ENCODE measurements around the gene TSPAN13. TPM values are rescaled to one million over a fixed set of nuclear protein-coding genes. Genes with fewer than 3 reads are reported as not detected.

TSPAN13 gene
- polyA plus RNA-seq, 2 of the 4 experiments (the other 2 are of a cell fraction) = 9.6 to 40.7 TPM

DNA sequence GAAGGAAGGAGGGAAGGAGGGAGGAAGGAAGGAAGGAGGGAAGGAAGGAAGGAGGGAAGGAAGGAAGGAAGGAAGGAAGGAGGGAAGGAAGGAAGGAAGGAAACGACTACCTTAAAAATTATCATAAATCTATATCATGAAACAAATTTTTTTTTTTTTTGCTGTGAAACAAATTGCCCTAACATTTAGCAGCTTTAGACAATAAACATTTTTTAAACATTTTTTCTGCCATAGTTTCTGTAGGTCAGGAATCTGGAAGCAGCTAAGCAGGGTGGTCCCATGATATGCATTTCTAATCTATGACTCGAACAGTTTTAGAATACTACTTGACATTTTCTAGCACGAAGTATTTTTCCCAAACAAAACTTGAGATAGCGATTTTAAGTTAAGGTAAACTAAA, 42.9 kb upstream of the TSPAN13 start:
- no peak overlapping the region for H3K4me2 ChIP-seq
- no peak for TF ChIP-seq JUN (IDR thresholded peaks at IDR 0.05)
- no peak for TF ChIP-seq FOXS1 (CRISPR knock-in tag; IDR thresholded peaks at IDR 0.05)
- no peak for TF ChIP-seq POLR2AphosphoS2 (conservative IDR thresholded peaks at IDR 0.05; ENCODE audit: low read length)
- TF ChIP-seq HOXA7 (CRISPR knock-in tag; IDR thresholded peaks at IDR 0.05) = no peak
- TF ChIP-seq, protein P1, sequence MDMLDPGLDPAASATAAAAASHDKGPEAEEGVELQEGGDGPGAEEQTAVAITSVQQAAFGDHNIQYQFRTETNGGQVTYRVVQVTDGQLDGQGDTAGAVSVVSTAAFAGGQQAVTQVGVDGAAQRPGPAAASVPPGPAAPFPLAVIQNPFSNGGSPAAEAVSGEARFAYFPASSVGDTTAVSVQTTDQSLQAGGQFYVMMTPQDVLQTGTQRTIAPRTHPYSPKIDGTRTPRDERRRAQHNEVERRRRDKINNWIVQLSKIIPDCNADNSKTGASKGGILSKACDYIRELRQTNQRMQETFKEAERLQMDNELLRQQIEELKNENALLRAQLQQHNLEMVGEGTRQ (IDR thresholded peaks at IDR 0.05) = no peak
- TF ChIP-seq SMC3 (IDR thresholded peaks at IDR 0.05) = no peak
- no peak for TF ChIP-seq CBX2 (IDR thresholded peaks at IDR 0.05; ENCODE audit: borderline replicate concordance, low read depth)
- no peak for TF ChIP-seq CHD2 (IDR thresholded peaks at IDR 0.05; ENCODE audit: low read length, partially characterized antibody)
- no peak for TF ChIP-seq BHLHE40 (IDR thresholded peaks at IDR 0.05; ENCODE audit: low read depth, low read length)
- no peak for TF ChIP-seq NFE2L2 (conservative IDR thresholded peaks at IDR 0.05; ENCODE audit: low read length)
- TF ChIP-seq, protein P2, sequence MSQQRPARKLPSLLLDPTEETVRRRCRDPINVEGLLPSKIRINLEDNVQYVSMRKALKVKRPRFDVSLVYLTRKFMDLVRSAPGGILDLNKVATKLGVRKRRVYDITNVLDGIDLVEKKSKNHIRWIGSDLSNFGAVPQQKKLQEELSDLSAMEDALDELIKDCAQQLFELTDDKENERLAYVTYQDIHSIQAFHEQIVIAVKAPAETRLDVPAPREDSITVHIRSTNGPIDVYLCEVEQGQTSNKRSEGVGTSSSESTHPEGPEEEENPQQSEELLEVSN (IDR thresholded peaks at IDR 0.05; ENCODE audit: borderline replicate concordance, low read depth) = no peak
- TF ChIP-seq, protein P3, sequence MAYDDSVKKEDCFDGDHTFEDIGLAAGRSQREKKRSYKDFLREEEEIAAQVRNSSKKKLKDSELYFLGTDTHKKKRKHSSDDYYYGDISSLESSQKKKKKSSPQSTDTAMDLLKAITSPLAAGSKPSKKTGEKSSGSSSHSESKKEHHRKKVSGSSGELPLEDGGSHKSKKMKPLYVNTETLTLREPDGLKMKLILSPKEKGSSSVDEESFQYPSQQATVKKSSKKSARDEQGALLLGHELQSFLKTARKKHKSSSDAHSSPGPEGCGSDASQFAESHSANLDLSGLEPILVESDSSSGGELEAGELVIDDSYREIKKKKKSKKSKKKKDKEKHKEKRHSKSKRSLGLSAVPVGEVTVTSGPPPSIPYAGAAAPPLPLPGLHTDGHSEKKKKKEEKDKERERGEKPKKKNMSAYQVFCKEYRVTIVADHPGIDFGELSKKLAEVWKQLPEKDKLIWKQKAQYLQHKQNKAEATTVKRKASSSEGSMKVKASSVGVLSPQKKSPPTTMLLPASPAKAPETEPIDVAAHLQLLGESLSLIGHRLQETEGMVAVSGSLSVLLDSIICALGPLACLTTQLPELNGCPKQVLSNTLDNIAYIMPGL (CRISPR knock-in tag; IDR thresholded peaks at IDR 0.05; ENCODE audit: borderline replicate concordance) = no peak
- TF ChIP-seq SREBF2 (IDR thresholded peaks at IDR 0.05) = no peak
- TF ChIP-seq HEYL (CRISPR knock-in tag; IDR thresholded peaks at IDR 0.05) = no peak
- TF ChIP-seq EHF (CRISPR knock-in tag; IDR thresholded peaks at IDR 0.05) = no peak
- TF ChIP-seq, protein P4, sequence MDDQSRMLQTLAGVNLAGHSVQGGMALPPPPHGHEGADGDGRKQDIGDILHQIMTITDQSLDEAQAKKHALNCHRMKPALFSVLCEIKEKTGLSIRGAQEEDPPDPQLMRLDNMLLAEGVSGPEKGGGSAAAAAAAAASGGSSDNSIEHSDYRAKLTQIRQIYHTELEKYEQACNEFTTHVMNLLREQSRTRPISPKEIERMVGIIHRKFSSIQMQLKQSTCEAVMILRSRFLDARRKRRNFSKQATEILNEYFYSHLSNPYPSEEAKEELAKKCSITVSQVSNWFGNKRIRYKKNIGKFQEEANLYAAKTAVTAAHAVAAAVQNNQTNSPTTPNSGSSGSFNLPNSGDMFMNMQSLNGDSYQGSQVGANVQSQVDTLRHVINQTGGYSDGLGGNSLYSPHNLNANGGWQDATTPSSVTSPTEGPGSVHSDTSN (IDR thresholded peaks at IDR 0.05) = no peak
- TF ChIP-seq RARB (CRISPR knock-in tag; IDR thresholded peaks at IDR 0.05) = no peak
- DNase-seq (ENCODE audit: low read depth in 1 of 2, low spot score in 1 of 2) (no peak), ATAC-seq (no peak), FAIRE-seq (no peak)
- 88% methylated on average over 4 of the region's 4 CpGs for WGBS (ENCODE audit: missing lambda C conversion rate)
- ChIA-PET CTCF (no interaction called here), POLR2A (no interaction called here)
- H3K4me3 ChIP-seq = no peak overlapping the region
- H3K4me1 ChIP-seq = peaks cover 10% of the 10 kb centered on the region
- no peak overlapping the region for H3K27ac ChIP-seq
- H3K9me3 ChIP-seq = no peaks in the 10 kb centered on the region

DNA sequence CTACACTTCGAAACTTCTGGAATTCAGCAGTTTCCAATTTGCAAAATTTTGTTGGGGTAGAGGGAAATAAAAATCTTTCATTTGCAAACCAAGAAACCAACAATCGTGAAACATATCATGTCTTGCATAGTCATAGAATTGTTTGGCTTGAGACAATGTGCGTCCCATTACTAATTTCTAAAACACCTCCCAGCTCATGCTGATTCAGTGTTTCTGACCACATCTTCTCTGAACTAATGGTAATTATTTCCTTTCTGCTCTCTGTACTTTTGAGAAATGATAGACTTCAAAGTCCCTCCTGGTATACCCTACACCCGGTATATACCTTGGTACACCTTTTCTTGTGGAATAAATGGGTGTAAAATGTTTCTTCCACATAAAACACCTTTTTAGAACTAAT, 41.8 kb upstream of the TSPAN13 start:
- H3K27ac ChIP-seq = no peak overlapping the region
- no peak for TF ChIP-seq TP53 (CRISPR knock-in tag; IDR thresholded peaks at IDR 0.05)
- no peak for TF ChIP-seq JUN (IDR thresholded peaks at IDR 0.05)
- no peak for TF ChIP-seq KDM1A (IDR thresholded peaks at IDR 0.05; ENCODE audit: low read depth)
- no peak for TF ChIP-seq SMC3 (IDR thresholded peaks at IDR 0.05)
- WGBS (ENCODE audit: missing lambda C conversion rate) = 87% methylated on average over 4 of the region's 4 CpGs
- FAIRE-seq (no peak), ATAC-seq (no peak), DNase-seq (ENCODE audit: low read depth in 1 of 2, low spot score in 1 of 2) (no peak)
- POLR2A ChIA-PET = no interaction called here
- no peak overlapping the region for H3K4me2 ChIP-seq
- H3K9me3 ChIP-seq = no peaks in the 10 kb centered on the region
- H3K4me3 ChIP-seq = no peak overlapping the region
- CTCF ChIA-PET = no interaction called here
- peaks cover 10% of the 10 kb centered on the region for H3K4me1 ChIP-seq

DNA sequence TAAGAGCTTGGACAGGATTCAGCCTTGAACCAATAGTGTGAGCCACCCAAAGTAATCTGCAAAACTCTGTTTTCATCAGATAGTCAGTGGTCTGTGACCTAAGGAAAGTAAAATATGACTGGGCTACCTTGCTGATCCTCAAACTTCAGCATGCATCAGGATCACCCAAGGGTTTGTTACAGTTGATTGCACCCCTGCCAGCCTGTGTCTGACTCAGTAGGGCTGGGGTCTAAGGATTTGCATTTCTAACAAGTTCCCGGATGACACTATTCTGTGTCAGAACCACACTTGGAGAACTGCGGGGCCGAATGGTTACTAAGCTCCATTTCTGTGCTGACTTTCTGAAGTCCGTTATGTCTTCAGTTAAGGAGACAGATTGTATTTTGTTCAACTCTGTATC, 40.6 kb upstream of the TSPAN13 start:
- Histone ChIP-seq H3K9me3 (no peaks in the 10 kb centered on the region), H3K4me3 (no peak overlapping the region), H3K4me2 (no peak overlapping the region), H3K27ac (no peak overlapping the region), H3K4me1 (peaks cover 10% of the 10 kb centered on the region)
- FAIRE-seq = no peak
- TF ChIP-seq CHD4 (IDR thresholded peaks at IDR 0.05; ENCODE audit: borderline replicate concordance) (no peak), KDM1A (IDR thresholded peaks at IDR 0.05; ENCODE audit: low read depth) (no peak), CEBPB (IDR thresholded peaks at IDR 0.05) (no peak), JUNB (IDR thresholded peaks at IDR 0.05) (no peak), RNF2 (IDR thresholded peaks at IDR 0.05; ENCODE audit: borderline replicate concordance, low read depth) (no peak), SMC3 (IDR thresholded peaks at IDR 0.05) (no peak)
- TF ChIP-seq, protein P1 (IDR thresholded peaks at IDR 0.05) = no peak
- ATAC-seq = no peak
- DNase-seq (ENCODE audit: low read depth in 1 of 2, low spot score in 1 of 2) = no peak
- 92% methylated on average over 4 of the region's 4 CpGs for WGBS (ENCODE audit: missing lambda C conversion rate)
- CTCF ChIA-PET = no interaction called here
- POLR2A ChIA-PET = no interaction called here

Data from A549 (cell line).